ENCODE measurements around the gene PLOD3. TPM values are rescaled to one million over a fixed set of nuclear protein-coding genes. Genes with fewer than 3 reads are reported as not detected.

Gene PLOD3
- total and polyA plus RNA-seq, 9 of the 15 experiments (the other 6 are each of a cell fraction or from before 2014, with no cell fraction given), result 2.8 to 101 (median 30.9) TPM

DNA sequence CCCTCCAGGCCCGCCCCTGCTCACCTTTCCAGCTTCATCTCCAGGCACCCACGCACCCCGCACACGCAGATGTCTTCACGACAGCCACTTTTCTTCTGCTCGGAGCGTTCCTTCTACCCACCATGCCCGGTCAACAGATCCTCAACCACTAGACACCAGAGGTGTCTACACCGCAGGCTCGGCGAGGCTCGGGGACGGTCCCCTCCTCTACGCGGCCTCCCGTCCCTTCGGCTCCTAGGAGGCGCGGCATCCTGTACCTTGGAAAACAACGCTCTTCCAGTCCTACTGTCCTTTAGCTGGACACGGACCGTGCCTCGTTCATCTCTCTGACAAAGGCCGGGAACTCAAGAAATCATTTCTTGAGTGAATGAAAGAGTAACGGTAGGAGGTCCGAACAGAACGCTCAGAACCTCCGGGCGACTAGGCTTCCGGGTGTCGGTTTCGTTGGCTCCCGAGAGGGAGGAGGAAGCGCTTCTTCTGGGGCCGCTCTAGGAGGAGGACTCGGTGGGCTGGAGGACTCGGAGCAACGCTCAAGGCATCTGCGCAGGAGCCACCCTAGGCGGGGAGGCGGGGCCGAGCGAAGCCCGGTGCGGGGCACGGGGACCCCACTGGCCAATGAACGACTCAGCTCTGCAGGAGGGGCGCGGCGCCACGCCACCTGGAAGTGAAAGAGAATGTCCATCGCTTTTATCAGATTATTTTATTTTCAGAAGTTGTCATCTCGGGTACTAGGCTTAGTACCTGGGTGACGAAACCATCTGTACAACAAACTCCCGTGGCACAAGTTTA lies 34.7 kb upstream of the PLOD3 start (continued):
- TF ChIP-seq NR4A1 (CRISPR knock-in tag; IDR thresholded peaks at IDR 0.05), result no peak
- TF ChIP-seq NR4A1 (tag; IDR thresholded peaks at IDR 0.05), result no peak
- TF ChIP-seq ZNF551 (CRISPR knock-in tag; IDR thresholded peaks at IDR 0.05), result no peak
- TF ChIP-seq MYNN (IDR thresholded peaks at IDR 0.05), result no peak
- no peak for TF ChIP-seq MYNN (CRISPR knock-in tag; IDR thresholded peaks at IDR 0.05)
- no peak for TF ChIP-seq RBM14 (IDR thresholded peaks at IDR 0.05; ENCODE audit: borderline replicate concordance, insufficient read depth, low read depth, low read length)
- TF ChIP-seq ZFPM2 (CRISPR knock-in tag; IDR thresholded peaks at IDR 0.05), result no peak
- no peak for TF ChIP-seq PTBP1 (IDR thresholded peaks at IDR 0.05; ENCODE audit: low read depth, low read length)
- no peak for TF ChIP-seq FOXK1 (CRISPR knock-in tag; IDR thresholded peaks at IDR 0.05; ENCODE audit: borderline replicate concordance)
- TF ChIP-seq CC2D1A (IDR thresholded peaks at IDR 0.05), result no peak
- TF ChIP-seq HDAC2 (IDR thresholded peaks at IDR 0.05), result peak; percentile 45; the same call in 1 of the 2 replicates
- TF ChIP-seq ETV6 (IDR thresholded peaks at IDR 0.05; ENCODE audit: borderline replicate concordance in 1 of 2, low read depth in 2 of 2, low read length in 1 of 2), result no peak
- no peak for TF ChIP-seq ETV6 (CRISPR knock-in tag; IDR thresholded peaks at IDR 0.05; ENCODE audit: borderline replicate concordance)
- no peak for TF ChIP-seq FOXM1 (IDR thresholded peaks at IDR 0.05; ENCODE audit: low read depth)
- no peak for TF ChIP-seq FOXM1 (CRISPR knock-in tag; IDR thresholded peaks at IDR 0.05; ENCODE audit: low read depth)
- no peak for TF ChIP-seq HDAC3 (IDR thresholded peaks at IDR 0.05; ENCODE audit: borderline replicate concordance, partially characterized antibody)
- peak; percentile 87 for TF ChIP-seq RBFOX2 (IDR thresholded peaks at IDR 0.05; ENCODE audit: low read depth, low read length)
- peak; percentile 46 to 80; a peak in 2 of 4 replicates for TF ChIP-seq SIN3A (IDR thresholded peaks at IDR 0.05; ENCODE audit: borderline replicate concordance in 2 of 2, control insufficient read depth in 1 of 2, low read depth in 2 of 2, low read length in 2 of 2)
- TF ChIP-seq POLR2AphosphoS2 (IDR thresholded peaks at IDR 0.05; ENCODE audit: low read length), result no peak
- TF ChIP-seq, protein P1, sequence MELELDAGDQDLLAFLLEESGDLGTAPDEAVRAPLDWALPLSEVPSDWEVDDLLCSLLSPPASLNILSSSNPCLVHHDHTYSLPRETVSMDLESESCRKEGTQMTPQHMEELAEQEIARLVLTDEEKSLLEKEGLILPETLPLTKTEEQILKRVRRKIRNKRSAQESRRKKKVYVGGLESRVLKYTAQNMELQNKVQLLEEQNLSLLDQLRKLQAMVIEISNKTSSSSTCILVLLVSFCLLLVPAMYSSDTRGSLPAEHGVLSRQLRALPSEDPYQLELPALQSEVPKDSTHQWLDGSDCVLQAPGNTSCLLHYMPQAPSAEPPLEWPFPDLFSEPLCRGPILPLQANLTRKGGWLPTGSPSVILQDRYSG (tag; conservative IDR thresholded peaks at IDR 0.05; ENCODE audit: low read depth), result no peak
- TF ChIP-seq SNIP1 (IDR thresholded peaks at IDR 0.05; ENCODE audit: low read depth), result peak; percentile 92
- no peak for TF ChIP-seq RAD21 (CRISPR knock-in tag; conservative IDR thresholded peaks at IDR 0.05 in 1 of 2, IDR thresholded peaks at IDR 0.05 in 1 of 2)
- no peak for TF ChIP-seq CHD1 (IDR thresholded peaks at IDR 0.05; ENCODE audit: low read length)
- no peak for TF ChIP-seq STAT5B (CRISPR knock-in tag; IDR thresholded peaks at IDR 0.05)
- TF ChIP-seq, protein P2, sequence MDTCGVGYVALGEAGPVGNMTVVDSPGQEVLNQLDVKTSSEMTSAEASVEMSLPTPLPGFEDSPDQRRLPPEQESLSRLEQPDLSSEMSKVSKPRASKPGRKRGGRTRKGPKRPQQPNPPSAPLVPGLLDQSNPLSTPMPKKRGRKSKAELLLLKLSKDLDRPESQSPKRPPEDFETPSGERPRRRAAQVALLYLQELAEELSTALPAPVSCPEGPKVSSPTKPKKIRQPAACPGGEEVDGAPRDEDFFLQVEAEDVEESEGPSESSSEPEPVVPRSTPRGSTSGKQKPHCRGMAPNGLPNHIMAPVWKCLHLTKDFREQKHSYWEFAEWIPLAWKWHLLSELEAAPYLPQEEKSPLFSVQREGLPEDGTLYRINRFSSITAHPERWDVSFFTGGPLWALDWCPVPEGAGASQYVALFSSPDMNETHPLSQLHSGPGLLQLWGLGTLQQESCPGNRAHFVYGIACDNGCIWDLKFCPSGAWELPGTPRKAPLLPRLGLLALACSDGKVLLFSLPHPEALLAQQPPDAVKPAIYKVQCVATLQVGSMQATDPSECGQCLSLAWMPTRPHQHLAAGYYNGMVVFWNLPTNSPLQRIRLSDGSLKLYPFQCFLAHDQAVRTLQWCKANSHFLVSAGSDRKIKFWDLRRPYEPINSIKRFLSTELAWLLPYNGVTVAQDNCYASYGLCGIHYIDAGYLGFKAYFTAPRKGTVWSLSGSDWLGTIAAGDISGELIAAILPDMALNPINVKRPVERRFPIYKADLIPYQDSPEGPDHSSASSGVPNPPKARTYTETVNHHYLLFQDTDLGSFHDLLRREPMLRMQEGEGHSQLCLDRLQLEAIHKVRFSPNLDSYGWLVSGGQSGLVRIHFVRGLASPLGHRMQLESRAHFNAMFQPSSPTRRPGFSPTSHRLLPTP (IDR thresholded peaks at IDR 0.05; ENCODE audit: borderline replicate concordance, extremely low read depth, insufficient read length), result no peak
- TF ChIP-seq NFYB (IDR thresholded peaks at IDR 0.05; ENCODE audit: extremely low read depth, insufficient read length), result peak; percentile 63
- TF ChIP-seq ATF7 (IDR thresholded peaks at IDR 0.05), result peak; percentile 87

Measured in K562 (cell line).